GM12875 (cell line): Measurements from ENCODE around the gene GPATCH4.

ENCODE experiments used
- H3K4me3 ChIP-seq: one replicate; pipeline ENCODE4 v1.5.1; 2011; ENCODE audit warnings: low read depth, low read length, control low read depth
- CTCF ChIP-seq: IDR thresholded peaks from 2 replicates; pipeline ENCODE4 v1.5.1; 2011; ENCODE audit warnings: low read depth, mild to moderate bottlenecking, control low read depth, inconsistent platforms, low read length, moderate library complexity, borderline replicate concordance; ENCODE audit not compliant: insufficient read depth

The GPATCH4 gene

DNA sequence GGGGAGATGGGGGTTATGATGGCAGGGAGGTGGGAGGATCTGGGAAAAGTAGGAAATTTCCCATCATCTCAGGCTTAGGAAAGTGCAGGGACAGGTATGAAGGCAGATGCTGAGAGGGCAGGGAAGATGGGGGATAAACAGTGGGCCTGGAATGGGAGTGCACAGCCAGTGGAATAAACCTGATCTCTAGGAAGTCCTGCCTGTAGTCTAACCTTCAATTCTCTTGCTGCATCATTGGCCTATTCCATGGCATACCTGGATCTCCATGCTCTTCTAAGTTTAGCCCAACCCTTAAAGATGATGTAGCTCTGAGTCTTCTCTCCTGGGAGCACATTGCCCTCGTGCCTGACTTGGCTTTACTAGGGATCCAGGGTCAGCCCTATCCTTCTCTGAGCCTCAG lies 43.4 kb upstream of the GPATCH4 start:
- H3K4me3 ChIP-seq, result no peak overlapping the region
- TF ChIP-seq CTCF, result no peak

DNA sequence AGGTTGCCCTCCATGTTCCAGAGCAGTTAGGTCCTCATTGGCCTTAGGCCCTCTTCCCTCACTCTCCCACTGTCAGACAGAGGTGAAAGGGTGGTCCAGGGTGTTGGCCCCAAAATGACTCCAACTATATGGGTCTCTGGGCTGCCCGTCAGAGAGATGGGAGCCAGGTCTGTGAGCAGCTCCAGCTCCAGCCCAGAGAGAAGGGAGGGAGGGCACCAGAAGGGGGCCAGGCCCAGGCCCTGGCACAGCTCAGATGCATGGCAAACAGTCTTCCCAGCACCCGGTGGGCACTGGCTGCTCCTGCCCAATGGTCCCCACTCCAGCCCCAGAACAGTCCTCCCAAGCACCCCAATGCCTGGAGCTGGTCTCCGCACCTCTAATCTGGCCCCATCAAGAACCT lies 42.9 kb upstream of the GPATCH4 start:
- no peak for TF ChIP-seq CTCF

GRCh38 chr1:156643778-156644092 lies 42.5 kb upstream of the GPATCH4 start:
- no peak overlapping the region for H3K4me3 ChIP-seq
- no peak for TF ChIP-seq CTCF

More for the DNA sequence above, 42.9 kb upstream of the GPATCH4 start:
- H3K4me3 ChIP-seq, result no peak overlapping the region

DNA sequence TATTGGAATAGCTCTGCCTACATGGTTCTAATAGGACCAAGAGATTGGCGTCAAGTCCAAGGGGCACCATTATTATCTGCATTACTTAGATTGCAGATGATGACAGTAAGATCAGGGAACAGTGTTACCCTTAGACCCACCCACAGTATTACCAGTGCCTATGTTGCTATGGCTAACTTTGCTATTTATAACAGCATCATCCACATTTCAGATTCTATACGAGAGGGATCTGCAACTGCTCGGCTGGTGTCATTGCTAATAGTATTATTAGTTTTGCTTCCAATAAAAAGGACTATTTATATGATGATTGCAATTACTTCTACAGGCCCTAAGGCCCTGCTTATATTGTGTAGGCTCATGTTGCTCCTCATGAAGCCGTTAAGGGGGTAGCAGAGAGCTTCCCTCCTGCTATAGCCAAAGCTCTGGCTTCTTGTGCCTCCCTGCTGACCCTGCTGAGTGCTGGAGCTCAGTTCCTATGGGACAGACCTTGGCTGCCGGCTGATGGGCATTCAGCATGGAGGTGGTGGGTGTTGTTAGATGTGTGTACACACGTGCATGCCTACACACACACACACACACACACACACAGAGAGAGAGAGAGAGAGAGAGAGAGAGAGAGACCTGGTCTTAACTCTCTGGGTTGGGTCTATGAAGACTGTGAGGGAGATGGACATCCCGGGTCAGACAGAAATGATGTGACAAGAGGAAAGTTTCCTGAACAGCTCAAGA lies 41.9 kb upstream of the GPATCH4 start:
- TF ChIP-seq CTCF, result no peak
- no peak overlapping the region for H3K4me3 ChIP-seq

DNA sequence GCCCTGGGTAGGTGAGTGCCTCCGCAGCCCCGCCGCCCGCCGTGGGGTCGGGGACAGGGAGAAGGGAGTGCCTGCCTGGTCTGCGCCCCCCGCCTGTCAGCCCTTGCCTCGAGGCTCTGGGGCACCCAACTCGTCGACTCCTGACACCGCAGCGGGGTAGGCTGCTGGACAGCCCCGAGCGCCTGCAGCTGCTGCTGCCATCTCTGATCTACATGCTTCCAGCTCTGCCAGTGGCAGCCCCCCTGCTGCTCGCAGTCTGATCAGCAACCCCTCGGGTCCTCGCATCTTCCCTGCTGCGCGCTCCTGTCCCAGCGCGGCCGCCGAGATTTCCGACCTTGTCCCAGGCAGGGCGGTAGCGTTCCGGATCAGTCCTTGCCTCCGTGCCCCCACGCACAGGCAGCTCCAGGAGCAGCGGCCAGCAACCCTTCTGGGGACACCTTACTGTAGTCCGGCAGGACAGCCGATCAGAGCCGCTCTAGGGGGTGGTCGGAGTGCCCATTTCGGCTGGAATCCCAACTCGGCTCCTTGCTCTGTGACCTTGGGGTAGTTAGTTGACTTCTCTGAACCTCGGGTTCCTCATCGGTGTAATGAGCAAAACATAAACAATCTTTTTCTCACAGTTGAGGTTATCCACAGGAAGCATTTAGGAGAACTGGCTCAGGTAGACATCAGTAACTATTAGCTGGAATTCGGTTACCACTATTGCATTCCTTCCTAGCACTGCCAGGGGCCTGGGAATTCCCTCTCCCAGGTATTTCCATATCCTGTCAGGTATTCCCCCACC lies 41.2 kb upstream of the GPATCH4 start:
- TF ChIP-seq CTCF, result no peak
- no peak overlapping the region for H3K4me3 ChIP-seq

GRCh38 chr1:156641761-156642264 lies 40.5 kb upstream of the GPATCH4 start, which contains the start of gene BCAN:
BCAN (plus strand) TSS chr1:156642117; CDS start chr1:156646055, 3,938 bp downstream.
- TF ChIP-seq CTCF, result no peak
- H3K4me3 ChIP-seq, result no peak within 1 kb of the TSS
